OCI-LY1 (cell line): Measurements from ENCODE around the gene SLC39A5.

Source experiments
- H2AFZ ChIP-seq: fragments of 200-600 bp; sonication (generic), shearing (Covaris generic); 2 replicates; pipeline ENCODE4 v1.6.0; 2014; ENCODE audit warnings: antibody characterized with exemption, mild to moderate bottlenecking, low read length
- H3F3A ChIP-seq: fragments of 200-600 bp; sonication (generic), shearing (Covaris generic); 2 replicates; pipeline ENCODE4 v1.6.0; 2014; ENCODE audit warnings: mild to moderate bottlenecking, antibody characterized with exemption, low read length, moderate library complexity; ENCODE audit not compliant: insufficient read depth
- H3K27ac ChIP-seq: fragments of 200-600 bp; sonication (generic); 2 replicates; pipeline ENCODE4 v1.5.1; 2014; ENCODE audit warnings: low read length, mixed run types, mild to moderate bottlenecking, low read depth; ENCODE audit not compliant: poor library complexity, severe bottlenecking
- H3K27me3 ChIP-seq: fragments of 200-600 bp; sonication (generic); 2 replicates; pipeline ENCODE4 v1.6.0; 2014; ENCODE audit warnings: antibody characterized with exemption, mild to moderate bottlenecking, low read length, moderate library complexity; ENCODE audit not compliant: insufficient read depth
- H3K36me3 ChIP-seq: fragments of 200-600 bp; sonication (generic); 2 replicates; pipeline ENCODE4 v1.6.1; 2014; ENCODE audit warnings: mild to moderate bottlenecking, antibody characterized with exemption, low read length, moderate library complexity, mixed read lengths; ENCODE audit not compliant: insufficient read depth
- H3K4me1 ChIP-seq: fragments of 200-600 bp; sonication (generic); 2 replicates; pipeline ENCODE4 v1.5.1; 2014; ENCODE audit warnings: mild to moderate bottlenecking, low read length, moderate library complexity; ENCODE audit not compliant: insufficient read depth, severe bottlenecking
- H3K4me2 ChIP-seq: fragments of 200-600 bp; sonication (generic), shearing (Covaris generic); 2 replicates; pipeline ENCODE4 v1.6.1; 2014; ENCODE audit warnings: low read length
- H3K4me3 ChIP-seq: fragments of 200-600 bp; sonication (generic); 2 replicates; pipeline ENCODE4 v1.5.1; 2014; ENCODE audit warnings: low read length, low read depth, mild to moderate bottlenecking, mixed read lengths; ENCODE audit not compliant: poor library complexity, severe bottlenecking
- H3K79me2 ChIP-seq: fragments of 200-600 bp; shearing (Covaris generic); 2 replicates; pipeline ENCODE4 v1.6.1; 2016; ENCODE audit warnings: mixed run types, low read length, mixed read lengths; ENCODE audit not compliant: insufficient read depth
- H3K9ac ChIP-seq: fragments of 200-600 bp; sonication (generic), shearing (Covaris generic); 2 replicates; pipeline ENCODE4 v1.6.1; 2014; ENCODE audit warnings: mild to moderate bottlenecking, low read length, mixed read lengths
- H3K9me2 ChIP-seq: fragments of 200-600 bp; sonication (generic), shearing (Covaris generic); 2 replicates; pipeline ENCODE4 v1.6.1; 2014; ENCODE audit warnings: low read depth, mild to moderate bottlenecking, low read length, mixed read lengths
- H3K9me3 ChIP-seq: fragments of 200-600 bp; shearing (Covaris generic); 2 replicates; pipeline ENCODE4 v1.6.1; 2014; ENCODE audit warnings: low read length, mixed read lengths
- H4K20me1 ChIP-seq: fragments of 200-600 bp; sonication (generic), shearing (Covaris generic); 2 replicates; pipeline ENCODE4 v1.6.0; 2016; ENCODE audit warnings: mild to moderate bottlenecking, low read length; ENCODE audit not compliant: insufficient read depth
- EZH2 ChIP-seq: fragments of 200-600 bp; sonication (generic), shearing (Covaris generic); IDR thresholded peaks from 2 replicates; pipeline ENCODE4 v1.8.0; 2017; ENCODE audit warnings: borderline replicate concordance, mixed run types, mild to moderate bottlenecking, antibody characterized with exemption, low read length, moderate library complexity, mixed read lengths
- TF ChIP-seq, protein P1 (sequence below): fragments of 200-600 bp; sonication (generic), shearing (Covaris generic); IDR thresholded peaks from 2 replicates; pipeline ENCODE4 v1.5.1; 2017; ENCODE audit warnings: mild to moderate bottlenecking, antibody characterized with exemption, low read length, moderate library complexity, mixed read lengths

SLC39A5 gene

DNA sequence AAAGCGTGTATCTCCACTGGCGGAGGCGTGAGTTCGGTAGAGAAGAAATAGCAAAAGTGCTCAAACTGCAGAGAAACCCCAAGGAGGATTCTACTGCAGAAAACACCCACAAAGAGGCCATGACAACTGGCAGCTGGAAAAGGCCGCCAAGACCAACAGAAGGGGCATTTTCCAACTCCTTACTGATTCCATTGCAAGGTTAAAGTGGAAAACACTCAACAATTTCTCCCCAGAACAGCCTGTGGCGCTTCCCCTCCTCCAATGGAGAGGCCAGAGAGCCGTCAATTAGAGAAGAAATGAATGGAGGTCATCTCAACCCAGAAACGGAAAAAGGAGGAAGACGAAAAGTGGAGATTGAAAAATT is 29.0 kb downstream of the SLC39A5 start:
- Histone ChIP-seq H3K9me3 (no peaks in the 10 kb centered on the region), H3F3A (no peaks in the 10 kb centered on the region), H2AFZ (peak overlapping the region; percentile 100), H3K27ac (no peak overlapping the region), H3K4me1 (peaks cover 23% of the 10 kb centered on the region), H3K79me2 (no peaks in the 10 kb centered on the region), H3K27me3 (no peaks in the 10 kb centered on the region), H3K4me2 (peak overlapping the region; percentile 99), H3K9me2 (no peaks in the 10 kb centered on the region), H4K20me1 (no peaks in the 10 kb centered on the region), H3K36me3 (peaks cover 26% of the 10 kb centered on the region), H3K4me3 (peak overlapping the region; percentile 88), H3K9ac (peak overlapping the region; percentile 89)
- TF ChIP-seq, protein P1, sequence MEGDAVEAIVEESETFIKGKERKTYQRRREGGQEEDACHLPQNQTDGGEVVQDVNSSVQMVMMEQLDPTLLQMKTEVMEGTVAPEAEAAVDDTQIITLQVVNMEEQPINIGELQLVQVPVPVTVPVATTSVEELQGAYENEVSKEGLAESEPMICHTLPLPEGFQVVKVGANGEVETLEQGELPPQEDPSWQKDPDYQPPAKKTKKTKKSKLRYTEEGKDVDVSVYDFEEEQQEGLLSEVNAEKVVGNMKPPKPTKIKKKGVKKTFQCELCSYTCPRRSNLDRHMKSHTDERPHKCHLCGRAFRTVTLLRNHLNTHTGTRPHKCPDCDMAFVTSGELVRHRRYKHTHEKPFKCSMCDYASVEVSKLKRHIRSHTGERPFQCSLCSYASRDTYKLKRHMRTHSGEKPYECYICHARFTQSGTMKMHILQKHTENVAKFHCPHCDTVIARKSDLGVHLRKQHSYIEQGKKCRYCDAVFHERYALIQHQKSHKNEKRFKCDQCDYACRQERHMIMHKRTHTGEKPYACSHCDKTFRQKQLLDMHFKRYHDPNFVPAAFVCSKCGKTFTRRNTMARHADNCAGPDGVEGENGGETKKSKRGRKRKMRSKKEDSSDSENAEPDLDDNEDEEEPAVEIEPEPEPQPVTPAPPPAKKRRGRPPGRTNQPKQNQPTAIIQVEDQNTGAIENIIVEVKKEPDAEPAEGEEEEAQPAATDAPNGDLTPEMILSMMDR, result no peak
- TF ChIP-seq EZH2, result no peak

DNA sequence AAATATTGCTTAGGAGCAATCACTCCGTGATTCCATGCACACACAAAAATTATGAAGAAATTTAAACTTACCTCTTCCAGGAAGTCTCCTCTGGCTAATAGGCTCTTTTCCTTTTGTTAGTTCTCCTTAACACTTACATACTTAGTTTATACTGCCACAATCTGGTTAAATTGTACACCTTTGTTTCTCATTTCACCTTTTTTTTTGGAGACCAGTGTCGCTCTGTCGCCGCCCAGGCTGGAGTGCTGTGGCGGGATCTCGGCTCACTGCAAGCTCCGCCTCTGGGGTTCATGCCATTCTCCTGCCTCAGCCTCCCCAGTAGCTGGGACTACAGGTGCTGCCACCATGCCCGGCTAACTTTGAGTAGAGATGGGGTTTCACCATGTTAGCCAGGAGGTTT is 30.5 kb downstream of the SLC39A5 start:
- H3K9me2 ChIP-seq, result no peaks in the 10 kb centered on the region
- no peak overlapping the region for H3K27ac ChIP-seq
- no peak overlapping the region for H2AFZ ChIP-seq
- H3K36me3 ChIP-seq, result peaks cover 11% of the 10 kb centered on the region; the same call in 1 of the 2 replicates
- H3K4me1 ChIP-seq, result peaks cover 23% of the 10 kb centered on the region
- no peaks in the 10 kb centered on the region for H3K27me3 ChIP-seq
- H3K9ac ChIP-seq, result no peak overlapping the region
- no peaks in the 10 kb centered on the region for H3K9me3 ChIP-seq
- H3K4me2 ChIP-seq, result no peak overlapping the region
- TF ChIP-seq, protein P1, result no peak
- no peak for TF ChIP-seq EZH2
- H3K79me2 ChIP-seq, result no peaks in the 10 kb centered on the region
- no peaks in the 10 kb centered on the region for H4K20me1 ChIP-seq
- no peak overlapping the region for H3K4me3 ChIP-seq
- H3F3A ChIP-seq, result no peaks in the 10 kb centered on the region

DNA sequence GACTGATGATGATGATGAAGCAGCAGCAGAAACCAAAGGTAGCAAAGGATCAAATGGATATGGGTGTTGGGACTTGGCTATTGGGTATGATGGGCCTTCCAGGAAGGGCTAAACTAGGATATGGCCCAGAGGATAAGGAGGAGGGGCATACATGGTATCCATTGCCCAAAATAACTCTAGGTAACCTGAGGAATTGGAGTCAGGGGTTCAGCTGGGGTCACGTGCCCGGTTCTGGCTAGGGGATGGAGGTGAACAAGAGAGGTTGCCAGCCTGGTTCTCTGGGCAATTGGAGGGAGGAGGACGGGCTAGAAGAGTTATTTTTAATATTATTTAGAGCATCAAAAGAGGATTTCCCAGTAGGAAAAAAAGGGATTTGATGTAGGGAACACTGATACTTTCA is 31.1 kb downstream of the SLC39A5 start:
- Histone ChIP-seq H4K20me1 (no peaks in the 10 kb centered on the region), H3K4me2 (no peak overlapping the region), H3K9me2 (no peaks in the 10 kb centered on the region), H3K9me3 (no peaks in the 10 kb centered on the region), H2AFZ (no peak overlapping the region), H3K27ac (no peak overlapping the region), H3K79me2 (no peaks in the 10 kb centered on the region), H3K9ac (no peak overlapping the region), H3F3A (no peaks in the 10 kb centered on the region), H3K4me3 (no peak overlapping the region), H3K4me1 (peaks cover 23% of the 10 kb centered on the region), H3K36me3 (peaks cover 5% of the 10 kb centered on the region; the same call in 1 of the 2 replicates), H3K27me3 (no peaks in the 10 kb centered on the region)
- TF ChIP-seq, protein P1, result no peak
- no peak for TF ChIP-seq EZH2
